Smooth muscle cell (in vitro differentiated cells): ENCODE data around the gene CHN2. TPM values are rescaled to one million over a fixed set of nuclear protein-coding genes. Genes with fewer than 3 reads are reported as not detected.
"Not testable (repeated sequence)": the region's sequence is repeated elsewhere in the genome, so short reads cannot be mapped to it uniquely, and the experiment has no call there.

ENCODE experiments used
- DNase-seq: peaks from one replicate; lab custom pipeline; 2025; ENCODE audit not compliant: unreplicated experiment; lab: John Stamatoyannopoulos, UW
- H2AFZ ChIP-seq: fragments of 200-600 bp; sonication (generic); 2 replicates; pipeline ENCODE4 v1.6.0; 2016; ENCODE audit warnings: antibody characterized with exemption, low read depth, mild to moderate bottlenecking
- H3F3A ChIP-seq: fragments of 200-600 bp; sonication (generic); 2 replicates; pipeline ENCODE4 v1.6.0; 2017; ENCODE audit warnings: antibody characterized with exemption, low read depth
- H3K27ac ChIP-seq: fragments of 200-600 bp; sonication (generic); 2 replicates; pipeline ENCODE4 v1.5.1; 2016; ENCODE audit warnings: low read depth, mild to moderate bottlenecking
- H3K27me3 ChIP-seq: fragments of 200-600 bp; sonication (generic); 2 replicates; pipeline ENCODE4 v1.6.1; 2016; ENCODE audit warnings: low read depth, mild to moderate bottlenecking
- H3K36me3 ChIP-seq: fragments of 200-600 bp; sonication (generic); 2 replicates; pipeline ENCODE4 v1.5.1; 2016; ENCODE audit warnings: low read depth
- H3K4me1 ChIP-seq: fragments of 200-600 bp; sonication (generic); 2 replicates; pipeline ENCODE4 v1.5.1; 2016; ENCODE audit warnings: low read depth
- H3K4me2 ChIP-seq: fragments of 200-600 bp; sonication (generic); 2 replicates; pipeline ENCODE4 v1.6.0; 2016; ENCODE audit warnings: mild to moderate bottlenecking
- H3K4me3 ChIP-seq: fragments of 200-600 bp; sonication (generic); 2 replicates; pipeline ENCODE4 v1.5.1; 2016; ENCODE audit warnings: mild to moderate bottlenecking
- H3K79me2 ChIP-seq: fragments of 200-600 bp; sonication (generic); 2 replicates; pipeline ENCODE4 v1.6.0; 2016; ENCODE audit warnings: low read depth, mild to moderate bottlenecking
- H3K9ac ChIP-seq: fragments of 200-600 bp; sonication (generic); 2 replicates; pipeline ENCODE4 v1.6.0; 2016; ENCODE audit warnings: low read depth
- H3K9me3 ChIP-seq: fragments of 200-600 bp; sonication (generic); replicated peaks from 2 replicates; pipeline ENCODE4 v1.5.1; 2016; ENCODE audit warnings: low read depth
- H4K20me1 ChIP-seq: fragments of 200-600 bp; sonication (generic); 2 replicates; pipeline ENCODE4 v1.6.0; 2016; ENCODE audit warnings: low read depth
- CTCF ChIP-seq: fragments of 200-600 bp; sonication (generic); IDR thresholded peaks from 2 replicates; pipeline ENCODE4 v1.5.1; 2017; ENCODE audit warnings: borderline replicate concordance, mild to moderate bottlenecking, antibody characterized with exemption; ENCODE audit not compliant: insufficient read depth, poor library complexity, severe bottlenecking
- WGBS: methylation state at CpG from one replicate; pipeline ENCODE4 v1.1.7; 2016; ENCODE audit warnings: low lambda C conversion rate; 5-methylcytosine and 5-hydroxymethylcytosine counted together
- polyA plus RNA-seq: library from polyadenylated mRNA; unstranded; fragments of >200 nt; fragmentation: Nextera tagmentation; extraction: Ambion mirVana; gene quantifications from 2 replicates; pipeline ENCODE4 v1.2.1, GENCODE V29; 2016
- total RNA-seq: library from RNA; depleted of rRNA; stranded (reverse); fragments of >200 nt; gene quantifications from 2 replicates; pipeline ENCODE4 v1.2.3, GENCODE V29; 2014

Gene CHN2
- total and polyA plus RNA-seq, 2 experiments from 2014 or later, result 7.4 to 20.7 TPM

- no peaks in the 10 kb centered on the region for H3K4me1 ChIP-seq
- no peaks in the 10 kb centered on the region for H4K20me1 ChIP-seq
- H3K27ac ChIP-seq, result no peak overlapping the region
- no peaks in the 10 kb centered on the region for H3K9me3 ChIP-seq
- WGBS, result 87% methylated on average over 12 of the region's 12 CpGs
- H3K4me3 ChIP-seq, result no peak overlapping the region
- no peaks in the 10 kb centered on the region for H3K36me3 ChIP-seq
- no peak overlapping the region for H3K9ac ChIP-seq
- H3K79me2 ChIP-seq, result no peaks in the 10 kb centered on the region
- H3K4me2 ChIP-seq, result no peak overlapping the region
- H2AFZ ChIP-seq, result no peak overlapping the region
- H3F3A ChIP-seq, result no peaks in the 10 kb centered on the region
- TF ChIP-seq CTCF, result no peak
- no peaks in the 10 kb centered on the region for H3K27me3 ChIP-seq
- no peak for DNase-seq
These were observed 14.1 kb downstream of the CHN2 start for GRCh38 chr7:29208410-29209250.

- Histone ChIP-seq H3K79me2 (no peaks in the 10 kb centered on the region), H3K4me1 (no peaks in the 10 kb centered on the region), H3K4me2 (no peak overlapping the region), H3K9ac (no peak overlapping the region), H3K27me3 (no peaks in the 10 kb centered on the region), H2AFZ (no peak overlapping the region), H3K36me3 (no peaks in the 10 kb centered on the region), H3K4me3 (no peak overlapping the region), H3F3A (no peaks in the 10 kb centered on the region), H3K27ac (no peak overlapping the region), H3K9me3 (no peaks in the 10 kb centered on the region), H4K20me1 (no peaks in the 10 kb centered on the region)
- WGBS, result 94% methylated on average over 3 of the region's 3 CpGs
- DNase-seq, result no peak
- TF ChIP-seq CTCF, result no peak
These were observed 15.2 kb downstream of the CHN2 start for GRCh38 chr7:29209745-29210144.

- H3K9me3 ChIP-seq, H3F3A ChIP-seq, H2AFZ ChIP-seq, H3K27ac ChIP-seq, DNase-seq, H3K9ac ChIP-seq, H3K4me3 ChIP-seq, H3K79me2 ChIP-seq, H3K4me2 ChIP-seq, H4K20me1 ChIP-seq, H3K27me3 ChIP-seq, H3K4me1 ChIP-seq, H3K36me3 ChIP-seq: not testable (repeated sequence)
- WGBS, result 92% methylated on average over 2 of the region's 2 CpGs
These were observed 18.2 kb downstream of the CHN2 start for GRCh38 chr7:29212736-29213135.

DNA sequence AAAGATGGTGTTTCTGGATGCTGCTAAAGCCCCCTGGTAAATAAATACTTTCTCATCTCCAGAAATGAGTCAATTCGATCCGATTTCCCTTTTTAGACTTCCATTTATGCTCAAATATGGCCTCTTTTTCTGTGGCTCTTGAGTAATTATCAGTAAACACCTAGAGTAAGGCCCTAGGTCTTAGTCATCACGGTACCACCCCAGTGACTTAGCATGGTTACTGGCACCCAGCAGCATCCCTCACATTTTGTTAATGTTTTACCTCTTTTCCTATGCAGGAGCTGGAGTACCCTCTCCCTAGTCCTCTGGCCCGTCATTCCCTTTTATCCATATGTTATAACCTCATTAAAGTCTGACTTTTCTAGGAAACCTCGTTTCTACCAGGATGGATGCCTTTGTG lies 19.5 kb downstream of the CHN2 start:
- H3K27ac ChIP-seq, result no peak overlapping the region

More for the DNA sequence above, 19.5 kb downstream of the CHN2 start:
- DNase-seq, result no peak
- Histone ChIP-seq H2AFZ (no peak overlapping the region), H3K36me3 (no peaks in the 10 kb centered on the region), H3K4me2 (no peak overlapping the region), H3F3A (peaks cover 5% of the 10 kb centered on the region), H3K79me2 (no peaks in the 10 kb centered on the region), H3K4me1 (peaks cover 7% of the 10 kb centered on the region), H3K4me3 (no peak overlapping the region), H4K20me1 (no peaks in the 10 kb centered on the region), H3K9me3 (no peaks in the 10 kb centered on the region), H3K9ac (no peak overlapping the region), H3K27me3 (no peaks in the 10 kb centered on the region)
- WGBS, result 97% methylated on average over 5 of the region's 5 CpGs
- no peak for TF ChIP-seq CTCF
